Activated CD4-positive, alpha-beta T cell treated with anti-CD3 and anti-CD28 coated beads, Interleukin-2, amount 10 ng/mL, durations not matched to agents 7 days and 5 days (primary cell): ENCODE data around the gene PDE4A. TPM values are rescaled to one million over a fixed set of nuclear protein-coding genes. Genes with fewer than 3 reads are reported as not detected.

Experiments
- microRNA-seq: library from miRNA; unstranded; fragments of <30 nt; microRNA quantifications from one replicate; pipeline ENCODE4 v1.2.0, GENCODE V29; 2021; ENCODE audit warnings: borderline microRNAs expressed, borderline replicate concordance
- total RNA-seq, 2 experiments: library from RNA; stranded (reverse); gene quantifications; one replicate each; pipeline ENCODE4 v1.2.3, GENCODE V29; 2021

The PDE4A gene
- total RNA-seq, 2 experiments from 2014 or later, result 12.7 to 14.3 TPM

Small RNA genes lying within 50 kb of the gene (microRNA-seq; reads per million reads assigned to microRNA genes)
- gene MIR1181, result 0.63 reads per million

Other genes starting within 250 kb of the PDE4A start
- 100 to 1,000 TPM; 375 to 404 TPM for gene DNMT1, start 225.6 kb upstream of the PDE4A start, total RNA-seq
- gene S1PR2, start 189.2 kb upstream of the PDE4A start, total RNA-seq, result 1 to 10 TPM; 6.1 to 6.5 TPM
- 10 to 100 TPM; 58.7 to 67.9 TPM for gene MRPL4, start 168.3 kb upstream of the PDE4A start, total RNA-seq
- gene ICAM1, start 149.4 kb upstream of the PDE4A start, total RNA-seq, result 1 to 10 TPM; 8.0 to 9.0 TPM
- 1 to 10 TPM; 1.4 to 1.8 TPM for gene ICAM4, start 133.6 kb upstream of the PDE4A start, total RNA-seq
- under 1 TPM; 0.12 to 0.17 TPM for gene ICAM5, start 130.6 kb upstream of the PDE4A start, total RNA-seq
- gene ZGLP1, start 110.7 kb upstream of the PDE4A start, total RNA-seq, result 1 to 10 TPM; 1.6 to 3.4 TPM
- gene FDX2, start 104.5 kb upstream of the PDE4A start, total RNA-seq, result 1 to 10 TPM; 5.5 to 9.0 TPM
- gene RAVER1, start 87.0 kb upstream of the PDE4A start, total RNA-seq, result 10 to 100 TPM; 69.3 to 75.6 TPM
- 100 to 1,000 TPM; 230 to 233 TPM for gene ICAM3, start 80.9 kb upstream of the PDE4A start, total RNA-seq
- gene TYK2, start 40.0 kb upstream of the PDE4A start, total RNA-seq, result 100 to 1,000 TPM; 251 to 263 TPM
- 100 to 1,000 TPM; 200 to 205 TPM for gene CDC37, start 17.0 kb upstream of the PDE4A start, total RNA-seq
- 10 to 100 TPM; 68.3 to 93.8 TPM for gene KEAP1, start 82.8 kb downstream of the PDE4A start, total RNA-seq
- gene S1PR5, start 96.9 kb downstream of the PDE4A start, total RNA-seq, result not detected
- gene ATG4D, start 123.4 kb downstream of the PDE4A start, total RNA-seq, result 10 to 100 TPM; 40.0 to 41.4 TPM
- gene KRI1, start 145.5 kb downstream of the PDE4A start, total RNA-seq, result 10 to 100 TPM; 68.1 to 78.4 TPM
- 10 to 100 TPM; 78.6 to 88.9 TPM for gene CDKN2D, start 148.4 kb downstream of the PDE4A start, total RNA-seq
- not detected for gene AP1M2, start 166.8 kb downstream of the PDE4A start, total RNA-seq
- gene SLC44A2, start 205.0 kb downstream of the PDE4A start, total RNA-seq, result 100 to 1,000 TPM; 162 to 189 TPM
- 100 to 1,000 TPM; 385 to 389 TPM for gene ILF3, start 233.8 kb downstream of the PDE4A start, total RNA-seq